PC-3 (cell line): ENCODE results near the gene CCDC69.

Experiments used
- CTCF ChIP-seq: fragments of 300-600 bp; sonication (generic); conservative IDR thresholded peaks from 2 replicates; pipeline ENCODE4 v1.5.1; 2017; ENCODE audit warnings: antibody characterized with exemption, low read depth, mild to moderate bottlenecking, low read length
- EZH2 ChIP-seq: fragments of 300-600 bp; sonication (generic); IDR thresholded peaks from one replicate; pipeline ENCODE4 v1.6.1; 2017; ENCODE audit warnings: antibody characterized with exemption, mild to moderate bottlenecking, low read length; ENCODE audit not compliant: unreplicated experiment
- EZH2phosphoT487 ChIP-seq: fragments of 300-600 bp; sonication (generic); IDR thresholded peaks from 2 replicates; pipeline ENCODE4 v1.6.1; 2018; ENCODE audit warnings: mild to moderate bottlenecking, antibody characterized with exemption, low read length, borderline replicate concordance

DNA sequence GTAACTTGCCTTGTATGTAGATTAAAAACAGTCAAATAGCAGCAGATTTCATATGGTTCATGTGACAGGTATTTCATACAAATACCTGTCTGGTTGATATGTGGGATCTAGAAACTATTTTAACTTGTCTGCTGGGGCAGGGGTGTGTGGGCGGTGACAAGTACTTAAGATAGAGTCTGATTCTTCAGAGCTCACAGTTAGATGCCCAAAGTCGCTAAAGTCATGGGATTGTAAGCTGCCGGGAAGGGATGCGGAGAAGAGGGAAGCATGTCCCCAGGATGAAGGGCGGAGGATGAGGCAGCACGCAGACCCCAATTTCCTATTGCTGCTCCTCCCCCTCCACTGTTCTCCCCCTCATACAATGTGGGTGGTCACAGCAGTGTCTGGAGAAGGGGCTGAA is 79.6 kb downstream of the CCDC69 start:
- no peak for TF ChIP-seq CTCF
- no peak for TF ChIP-seq EZH2
- no peak for TF ChIP-seq EZH2phosphoT487
